ENCODE results near the gene PTHLH. TPM values are rescaled to one million over a fixed set of nuclear protein-coding genes. Genes with fewer than 3 reads are reported as not detected.

PTHLH gene
- total RNA-seq, 2 experiments from 2014 or later: not detected

DNA sequence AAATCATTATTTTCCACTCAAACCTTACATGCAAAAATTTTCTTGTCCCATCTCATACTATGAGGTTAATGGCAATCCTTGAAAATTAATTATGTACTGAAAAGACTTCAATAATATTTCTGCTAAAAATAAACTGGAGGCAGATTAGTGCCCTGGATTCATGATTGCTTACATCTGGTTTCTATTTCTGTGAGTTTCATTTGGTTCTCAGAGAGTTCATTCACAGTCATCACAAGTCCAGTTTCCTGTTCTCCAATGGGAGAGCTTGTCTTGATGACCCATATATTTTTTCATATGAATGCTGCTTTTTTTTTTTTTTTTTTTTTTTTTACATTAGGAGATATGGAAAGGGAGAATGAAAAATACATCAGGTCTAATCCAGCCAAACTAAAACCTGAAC, 6.6 kb upstream of the PTHLH start:
- no peak overlapping the region for H3K4me3 Mint-ChIP-seq

DNA sequence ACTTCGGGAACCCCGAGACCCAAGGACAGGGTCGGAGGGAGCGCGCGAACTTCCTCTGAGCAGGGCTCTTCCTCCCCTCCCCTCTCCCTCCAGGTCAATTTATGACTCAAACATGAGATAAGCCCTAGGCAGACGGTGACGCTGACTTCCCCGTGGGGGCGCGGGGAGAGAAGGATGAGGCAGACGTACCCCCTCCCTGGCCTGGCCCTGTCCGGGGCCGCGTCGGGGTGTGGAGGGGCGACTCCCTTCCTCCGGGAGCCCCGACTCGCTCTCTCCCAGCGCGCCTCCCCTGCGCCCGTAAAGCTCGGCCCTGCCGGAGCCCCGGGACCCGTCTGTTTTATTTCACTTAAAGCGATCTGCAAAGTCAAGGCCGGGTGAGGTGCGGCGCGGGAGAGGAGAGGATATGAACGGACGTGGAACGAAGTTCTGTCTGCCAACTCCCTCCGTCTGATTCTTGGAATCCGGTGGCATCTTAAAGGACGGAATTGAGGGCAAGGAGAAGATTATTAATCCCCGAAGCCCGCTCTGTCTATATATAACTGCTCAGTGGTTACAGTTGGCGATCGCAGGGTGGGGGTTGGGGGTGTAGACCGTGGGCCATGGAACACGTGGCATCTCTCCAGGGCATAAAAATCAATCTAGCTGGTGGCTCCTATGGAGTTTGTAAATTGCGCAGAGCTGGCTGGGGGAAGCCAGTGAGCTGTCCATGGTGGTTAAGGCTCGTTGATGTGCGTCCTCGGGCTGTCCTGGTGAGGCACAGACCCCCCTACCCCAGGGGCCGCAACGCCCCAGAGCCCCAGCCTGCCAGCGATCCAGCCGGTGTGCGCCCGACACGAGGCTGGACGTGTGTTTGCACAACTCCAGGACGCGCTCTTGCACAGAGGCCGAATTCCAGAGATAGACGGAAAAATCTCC, 2.9 kb upstream of the PTHLH start:
- TF ChIP-seq, protein P1, sequence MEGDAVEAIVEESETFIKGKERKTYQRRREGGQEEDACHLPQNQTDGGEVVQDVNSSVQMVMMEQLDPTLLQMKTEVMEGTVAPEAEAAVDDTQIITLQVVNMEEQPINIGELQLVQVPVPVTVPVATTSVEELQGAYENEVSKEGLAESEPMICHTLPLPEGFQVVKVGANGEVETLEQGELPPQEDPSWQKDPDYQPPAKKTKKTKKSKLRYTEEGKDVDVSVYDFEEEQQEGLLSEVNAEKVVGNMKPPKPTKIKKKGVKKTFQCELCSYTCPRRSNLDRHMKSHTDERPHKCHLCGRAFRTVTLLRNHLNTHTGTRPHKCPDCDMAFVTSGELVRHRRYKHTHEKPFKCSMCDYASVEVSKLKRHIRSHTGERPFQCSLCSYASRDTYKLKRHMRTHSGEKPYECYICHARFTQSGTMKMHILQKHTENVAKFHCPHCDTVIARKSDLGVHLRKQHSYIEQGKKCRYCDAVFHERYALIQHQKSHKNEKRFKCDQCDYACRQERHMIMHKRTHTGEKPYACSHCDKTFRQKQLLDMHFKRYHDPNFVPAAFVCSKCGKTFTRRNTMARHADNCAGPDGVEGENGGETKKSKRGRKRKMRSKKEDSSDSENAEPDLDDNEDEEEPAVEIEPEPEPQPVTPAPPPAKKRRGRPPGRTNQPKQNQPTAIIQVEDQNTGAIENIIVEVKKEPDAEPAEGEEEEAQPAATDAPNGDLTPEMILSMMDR (IDR thresholded peaks at IDR 0.05): no peak
- CTCF ChIA-PET: no interaction called here
- intact Hi-C loops (cut with micrococcal nuclease): no loop called here
- ATAC-seq: peak; percentile 63
- H3K27ac Mint-ChIP-seq: no peak overlapping the region
- H3K27me3 Mint-ChIP-seq: peaks cover 71% of the 10 kb centered on the region
- no peaks in the 10 kb centered on the region for H3K9me3 Mint-ChIP-seq
- H3K4me3 Mint-ChIP-seq: peak overlapping the region; percentile 33
- POLR2A ChIA-PET: no interaction called here
- peaks cover 17% of the 10 kb centered on the region for H3K4me1 Mint-ChIP-seq (ENCODE audit: low read depth)
- no peaks in the 10 kb centered on the region for H3K36me3 Mint-ChIP-seq (ENCODE audit: low read depth)
- DNase-seq: peak; percentile 24

More for the DNA sequence above, 6.6 kb upstream of the PTHLH start:
- Mint-ChIP-seq H3K27ac (no peak overlapping the region), H3K4me1 (ENCODE audit: low read depth) (peaks cover 6% of the 10 kb centered on the region), H3K27me3 (peaks cover 61% of the 10 kb centered on the region), H3K9me3 (no peaks in the 10 kb centered on the region), H3K36me3 (ENCODE audit: low read depth) (no peaks in the 10 kb centered on the region)
- ChIA-PET POLR2A (no interaction called here), CTCF (no interaction called here)
- intact Hi-C loops (cut with micrococcal nuclease): no loop called here
- TF ChIP-seq, protein P1 (IDR thresholded peaks at IDR 0.05): no peak
- DNase-seq: no peak
- ATAC-seq: no peak

DNA sequence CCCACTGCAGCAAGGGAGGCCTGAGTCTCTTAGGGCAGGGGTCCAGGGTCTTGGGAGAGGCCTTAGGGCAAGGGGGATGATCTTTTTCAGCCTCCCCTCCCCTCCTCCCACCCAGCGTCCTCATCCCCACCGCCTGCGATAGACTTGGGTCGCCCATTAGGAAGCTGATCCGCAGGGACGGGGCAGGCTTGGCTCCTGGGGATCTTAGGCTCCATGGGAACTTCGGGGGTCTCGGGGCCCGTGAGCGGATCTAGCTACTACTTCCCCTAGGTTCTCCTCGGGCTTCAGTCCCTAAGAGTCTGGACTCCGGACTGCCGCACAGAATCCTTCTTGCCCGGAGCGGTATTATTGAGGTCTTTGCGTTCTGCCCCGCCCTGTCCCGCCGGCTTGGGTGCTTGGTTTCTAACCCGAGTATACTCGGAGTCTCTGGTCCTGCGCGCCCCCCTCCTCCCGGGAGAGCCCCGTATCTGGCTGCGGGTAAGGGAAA, 2.2 kb upstream of the PTHLH start:
- Mint-ChIP-seq H3K4me1 (ENCODE audit: low read depth) (peaks cover 21% of the 10 kb centered on the region), H3K4me3 (peak overlapping the region; percentile 33), H3K27ac (no peak overlapping the region), H3K27me3 (peaks cover 71% of the 10 kb centered on the region), H3K9me3 (no peaks in the 10 kb centered on the region), H3K36me3 (ENCODE audit: low read depth) (no peaks in the 10 kb centered on the region)
- POLR2A ChIA-PET: no interaction called here
- DNase-seq: no peak
- intact Hi-C loops (cut with micrococcal nuclease): no loop called here
- CTCF ChIA-PET: no interaction called here
- ATAC-seq: no peak
- TF ChIP-seq, protein P1 (IDR thresholded peaks at IDR 0.05): no peak

DNA sequence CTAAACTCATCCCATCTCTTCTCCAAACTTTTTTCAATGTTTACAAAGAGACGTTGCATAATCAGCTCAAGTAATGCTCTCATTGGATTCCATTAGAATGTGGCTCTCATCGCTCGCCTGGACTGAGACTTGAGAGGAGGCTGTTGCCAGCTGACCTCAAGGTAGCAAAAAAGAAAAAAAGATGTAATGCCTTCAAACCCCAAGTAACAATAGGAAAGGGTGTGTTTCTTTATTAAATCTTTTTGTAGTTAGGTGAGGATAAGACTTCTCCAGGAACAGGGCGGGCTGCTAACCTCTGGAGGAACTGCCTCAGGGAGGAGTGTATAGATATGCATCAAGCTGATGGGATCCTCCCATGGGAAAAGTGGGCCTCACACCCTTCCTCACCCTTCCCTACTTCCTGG, 956 bp upstream of the PTHLH start:
- no peaks in the 10 kb centered on the region for H3K9me3 Mint-ChIP-seq
- TF ChIP-seq, protein P1 (IDR thresholded peaks at IDR 0.05): no peak
- ATAC-seq (no peak), DNase-seq (no peak)
- ChIA-PET POLR2A (no interaction called here), CTCF (no interaction called here)
- no peak overlapping the region for H3K4me3 Mint-ChIP-seq
- no peak overlapping the region for H3K27ac Mint-ChIP-seq
- H3K4me1 Mint-ChIP-seq (ENCODE audit: low read depth): peaks cover 30% of the 10 kb centered on the region
- no peaks in the 10 kb centered on the region for H3K36me3 Mint-ChIP-seq (ENCODE audit: low read depth)
- peaks cover 74% of the 10 kb centered on the region for H3K27me3 Mint-ChIP-seq
- intact Hi-C loops (cut with micrococcal nuclease): no loop called here

DNA sequence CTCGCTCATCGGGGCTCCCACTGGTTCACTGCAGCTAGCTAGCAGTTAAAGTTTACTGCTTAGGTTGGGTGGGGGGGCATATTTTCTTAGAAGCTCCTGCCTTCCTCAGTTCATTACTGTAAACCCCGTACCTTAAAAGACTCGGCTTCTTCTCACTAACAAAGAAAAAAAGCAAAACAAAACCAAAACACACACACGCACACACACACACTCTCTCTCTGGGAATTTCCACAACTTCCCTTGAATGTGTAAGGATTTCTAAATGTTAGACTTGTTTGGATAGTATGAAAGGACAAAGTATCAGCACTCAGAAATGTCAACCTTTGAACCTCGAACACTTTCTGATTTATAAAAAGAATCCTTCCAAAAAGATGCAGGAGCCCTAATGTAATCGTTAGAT, 927 bp downstream of the PTHLH start:
- Mint-ChIP-seq H3K4me1 (ENCODE audit: low read depth) (peaks cover 35% of the 10 kb centered on the region), H3K9me3 (no peaks in the 10 kb centered on the region), H3K4me3 (no peak overlapping the region), H3K27ac (no peak overlapping the region), H3K36me3 (ENCODE audit: low read depth) (no peaks in the 10 kb centered on the region), H3K27me3 (peaks cover 83% of the 10 kb centered on the region)
- ATAC-seq: no peak
- CTCF ChIA-PET: interaction anchor here (1.9 kb wide), 1 partner anchor 31 kb away, joined by 7 read pairs; no protein-coding TSS in a partner anchor
- no peak for DNase-seq
- TF ChIP-seq, protein P1 (IDR thresholded peaks at IDR 0.05): no peak
- intact Hi-C loops (cut with micrococcal nuclease): no loop called here
- POLR2A ChIA-PET: no interaction called here

All from activated CD8-positive, alpha-beta T cell treated with anti-CD3 and anti-CD28 coated beads for 36 hours (primary cell).